Liver (tissue), 3 donors: ENCODE measurements around the gene SOX5.

Source experiments
- ATF3 ChIP-seq: IDR thresholded peaks from 2 replicates; pipeline ENCODE4 v1.6.1; 2016; ENCODE audit warnings: antibody characterized with exemption
- CTCF ChIP-seq: fragments of 150-350 bp; IDR thresholded peaks from 2 replicates; pipeline ENCODE4 v1.5.1; 2017; ENCODE audit warnings: improper control_type of control experiment, low read depth, low read length; ENCODE audit not compliant: missing input control
- EGR1 ChIP-seq, 2 donors: IDR thresholded peaks; 2 replicates each; pipeline ENCODE4 v1.6.1; 2016 to 2018; ENCODE audit warnings: antibody characterized with exemption in 2 of 2, low read depth in 2 of 2
- FOXA1 ChIP-seq: IDR thresholded peaks from 2 replicates; pipeline ENCODE4 v1.6.1; 2016; ENCODE audit warnings: antibody characterized with exemption
- GABPA ChIP-seq, 2 donors: IDR thresholded peaks in 1 of 2; conservative IDR thresholded peaks in 1 of 2; 2 replicates each; pipeline ENCODE4 v1.6.1; 2016; ENCODE audit warnings: antibody characterized with exemption in 2 of 2, mild to moderate bottlenecking in 1 of 2, moderate library complexity in 1 of 2
- HNF4A ChIP-seq, 2 donors: conservative IDR thresholded peaks; 2 replicates each; pipeline ENCODE4 v1.6.1; 2016; ENCODE audit warnings: antibody characterized with exemption in 2 of 2, mild to moderate bottlenecking in 2 of 2
- MAX ChIP-seq: IDR thresholded peaks from 2 replicates; pipeline ENCODE4 v1.6.1; 2016; ENCODE audit warnings: antibody characterized with exemption
- RAD21 ChIP-seq, 2 donors: IDR thresholded peaks; 2 replicates each; pipeline ENCODE4 v1.6.1; 2016; ENCODE audit warnings: antibody characterized with exemption in 2 of 2, mild to moderate bottlenecking in 2 of 2
- SP1 ChIP-seq: IDR thresholded peaks from 2 replicates; pipeline ENCODE4 v1.6.1; 2018; ENCODE audit warnings: antibody characterized with exemption, mild to moderate bottlenecking
- TAF1 ChIP-seq: conservative IDR thresholded peaks from 2 replicates; pipeline ENCODE4 v1.6.1; 2016; ENCODE audit warnings: antibody characterized with exemption, mild to moderate bottlenecking
- YY1 ChIP-seq: IDR thresholded peaks from 2 replicates; pipeline ENCODE4 v1.6.1; 2016; ENCODE audit warnings: antibody characterized with exemption, mild to moderate bottlenecking
- TF ChIP-seq, protein P1 (sequence below): IDR thresholded peaks from 2 replicates; pipeline ENCODE4 v1.6.1; 2016; ENCODE audit warnings: antibody characterized with exemption, mild to moderate bottlenecking
- donor health status: healthy.
- donor health status: healthy.

DNA sequence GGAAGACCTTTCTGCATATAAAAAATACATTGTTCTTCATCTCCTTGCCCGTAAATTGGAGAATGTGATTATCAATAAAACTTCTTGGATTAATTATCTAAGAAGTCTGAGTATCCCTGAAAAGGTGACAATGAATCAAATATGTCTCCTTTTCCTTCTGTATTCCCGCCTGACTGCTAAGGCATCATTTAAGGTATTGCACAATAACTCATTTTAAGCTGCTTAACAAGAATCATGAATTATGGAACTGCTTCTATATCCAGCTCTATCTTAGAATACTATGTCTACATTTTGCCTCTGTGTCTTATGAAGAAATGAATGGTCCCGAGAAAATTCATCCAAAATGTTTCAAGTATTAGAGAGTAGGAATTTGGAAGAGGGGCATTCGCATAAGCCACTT lies 294.4 kb downstream of the SOX5 start:
- TF ChIP-seq FOXA1 = no peak
- TF ChIP-seq CTCF = no peak
- TF ChIP-seq, protein P1, sequence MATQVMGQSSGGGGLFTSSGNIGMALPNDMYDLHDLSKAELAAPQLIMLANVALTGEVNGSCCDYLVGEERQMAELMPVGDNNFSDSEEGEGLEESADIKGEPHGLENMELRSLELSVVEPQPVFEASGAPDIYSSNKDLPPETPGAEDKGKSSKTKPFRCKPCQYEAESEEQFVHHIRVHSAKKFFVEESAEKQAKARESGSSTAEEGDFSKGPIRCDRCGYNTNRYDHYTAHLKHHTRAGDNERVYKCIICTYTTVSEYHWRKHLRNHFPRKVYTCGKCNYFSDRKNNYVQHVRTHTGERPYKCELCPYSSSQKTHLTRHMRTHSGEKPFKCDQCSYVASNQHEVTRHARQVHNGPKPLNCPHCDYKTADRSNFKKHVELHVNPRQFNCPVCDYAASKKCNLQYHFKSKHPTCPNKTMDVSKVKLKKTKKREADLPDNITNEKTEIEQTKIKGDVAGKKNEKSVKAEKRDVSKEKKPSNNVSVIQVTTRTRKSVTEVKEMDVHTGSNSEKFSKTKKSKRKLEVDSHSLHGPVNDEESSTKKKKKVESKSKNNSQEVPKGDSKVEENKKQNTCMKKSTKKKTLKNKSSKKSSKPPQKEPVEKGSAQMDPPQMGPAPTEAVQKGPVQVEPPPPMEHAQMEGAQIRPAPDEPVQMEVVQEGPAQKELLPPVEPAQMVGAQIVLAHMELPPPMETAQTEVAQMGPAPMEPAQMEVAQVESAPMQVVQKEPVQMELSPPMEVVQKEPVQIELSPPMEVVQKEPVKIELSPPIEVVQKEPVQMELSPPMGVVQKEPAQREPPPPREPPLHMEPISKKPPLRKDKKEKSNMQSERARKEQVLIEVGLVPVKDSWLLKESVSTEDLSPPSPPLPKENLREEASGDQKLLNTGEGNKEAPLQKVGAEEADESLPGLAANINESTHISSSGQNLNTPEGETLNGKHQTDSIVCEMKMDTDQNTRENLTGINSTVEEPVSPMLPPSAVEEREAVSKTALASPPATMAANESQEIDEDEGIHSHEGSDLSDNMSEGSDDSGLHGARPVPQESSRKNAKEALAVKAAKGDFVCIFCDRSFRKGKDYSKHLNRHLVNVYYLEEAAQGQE = no peak
- no peak for TF ChIP-seq TAF1
- TF ChIP-seq HNF4A (conservative IDR thresholded peaks at IDR 0.05) = no peak
- no peak for TF ChIP-seq ATF3
- no peak for TF ChIP-seq RAD21 (IDR thresholded peaks at IDR 0.05)
- TF ChIP-seq YY1 = no peak
- TF ChIP-seq MAX = no peak
- TF ChIP-seq GABPA (IDR thresholded peaks at IDR 0.05 in 1 of 2, conservative IDR thresholded peaks at IDR 0.05 in 1 of 2) = no peak
- no peak for TF ChIP-seq SP1
- TF ChIP-seq EGR1 (IDR thresholded peaks at IDR 0.05; ENCODE audit: low read depth in 2 of 2) = no peak
